Activated CD4-positive, alpha-beta T cell treated with anti-CD3 and anti-CD28 coated beads, Interleukin-10, Interleukin-2, amounts not matched to agents 100 ng/mL and 50 ng/mL, durations not matched to agents 16 hours and 8 hours (primary cell): ENCODE results near the gene ARID4A.
"Not testable (repeated sequence)": the region's sequence is repeated elsewhere in the genome, so short reads cannot be mapped to it uniquely, and the experiment has no call there.

ENCODE experiments used
- DNase-seq: peaks from one replicate; pipeline ENCODE4 v3.0.0-alpha.2; 2020

The ARID4A gene, protein sequence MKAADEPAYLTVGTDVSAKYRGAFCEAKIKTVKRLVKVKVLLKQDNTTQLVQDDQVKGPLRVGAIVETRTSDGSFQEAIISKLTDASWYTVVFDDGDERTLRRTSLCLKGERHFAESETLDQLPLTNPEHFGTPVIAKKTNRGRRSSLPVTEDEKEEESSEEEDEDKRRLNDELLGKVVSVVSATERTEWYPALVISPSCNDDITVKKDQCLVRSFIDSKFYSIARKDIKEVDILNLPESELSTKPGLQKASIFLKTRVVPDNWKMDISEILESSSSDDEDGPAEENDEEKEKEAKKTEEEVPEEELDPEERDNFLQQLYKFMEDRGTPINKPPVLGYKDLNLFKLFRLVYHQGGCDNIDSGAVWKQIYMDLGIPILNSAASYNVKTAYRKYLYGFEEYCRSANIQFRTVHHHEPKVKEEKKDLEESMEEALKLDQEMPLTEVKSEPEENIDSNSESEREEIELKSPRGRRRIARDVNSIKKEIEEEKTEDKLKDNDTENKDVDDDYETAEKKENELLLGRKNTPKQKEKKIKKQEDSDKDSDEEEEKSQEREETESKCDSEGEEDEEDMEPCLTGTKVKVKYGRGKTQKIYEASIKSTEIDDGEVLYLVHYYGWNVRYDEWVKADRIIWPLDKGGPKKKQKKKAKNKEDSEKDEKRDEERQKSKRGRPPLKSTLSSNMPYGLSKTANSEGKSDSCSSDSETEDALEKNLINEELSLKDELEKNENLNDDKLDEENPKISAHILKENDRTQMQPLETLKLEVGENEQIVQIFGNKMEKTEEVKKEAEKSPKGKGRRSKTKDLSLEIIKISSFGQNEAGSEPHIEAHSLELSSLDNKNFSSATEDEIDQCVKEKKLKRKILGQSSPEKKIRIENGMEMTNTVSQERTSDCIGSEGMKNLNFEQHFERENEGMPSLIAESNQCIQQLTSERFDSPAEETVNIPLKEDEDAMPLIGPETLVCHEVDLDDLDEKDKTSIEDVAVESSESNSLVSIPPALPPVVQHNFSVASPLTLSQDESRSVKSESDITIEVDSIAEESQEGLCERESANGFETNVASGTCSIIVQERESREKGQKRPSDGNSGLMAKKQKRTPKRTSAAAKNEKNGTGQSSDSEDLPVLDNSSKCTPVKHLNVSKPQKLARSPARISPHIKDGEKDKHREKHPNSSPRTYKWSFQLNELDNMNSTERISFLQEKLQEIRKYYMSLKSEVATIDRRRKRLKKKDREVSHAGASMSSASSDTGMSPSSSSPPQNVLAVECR

DNA sequence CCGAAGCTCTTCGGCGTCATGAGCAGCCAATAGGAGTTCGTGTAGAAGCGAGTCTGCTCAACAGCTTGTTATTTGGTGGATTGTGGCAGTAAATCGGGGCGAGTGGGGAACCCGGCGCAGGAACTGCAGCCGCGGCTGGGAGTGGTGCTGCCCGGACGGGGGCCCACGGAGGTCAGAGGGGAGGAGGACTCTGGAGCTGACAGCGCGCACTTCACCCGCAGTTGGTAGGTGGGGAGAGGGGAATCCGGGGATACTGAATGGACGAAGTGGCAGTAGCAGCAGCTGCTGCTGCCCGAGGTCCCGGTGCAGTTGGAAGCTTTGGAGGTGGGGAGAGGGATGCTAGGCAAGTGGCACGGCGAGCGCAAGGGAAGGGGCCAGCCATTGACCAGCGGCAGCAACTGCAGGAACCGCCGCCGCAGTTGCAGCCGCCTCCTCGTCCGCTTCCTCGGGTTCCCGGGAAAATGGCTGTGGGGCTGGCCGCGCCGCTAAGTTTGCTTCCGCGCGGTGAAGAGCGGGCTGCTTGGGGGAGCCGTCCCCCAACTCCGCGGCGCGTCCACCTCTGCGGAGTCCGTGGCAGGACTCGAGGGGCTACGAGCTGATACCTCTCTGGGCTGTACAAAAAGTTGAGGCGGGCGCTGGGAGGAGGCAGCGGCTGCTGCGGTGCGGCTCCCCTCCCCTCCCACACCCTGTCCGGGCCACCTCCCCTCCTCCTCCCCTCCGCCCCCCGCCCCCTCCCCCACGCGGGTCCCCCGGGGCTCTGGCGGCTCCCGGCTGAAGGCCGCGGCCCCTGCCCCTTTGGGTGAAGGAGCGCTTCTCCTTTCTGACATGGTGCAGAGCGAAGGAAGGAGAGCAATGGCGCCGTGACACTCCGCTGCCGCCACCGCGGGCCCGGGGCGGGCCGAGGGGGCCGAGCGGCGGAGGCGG is at the start of gene ARID4A:
Gene ARID4A (plus strand): TSS at position 79 of the 924 bp plus-strand sequence. CDS start 1,300 bp downstream, outside the sequence.
- DNase-seq: peak; percentile 49

DNA sequence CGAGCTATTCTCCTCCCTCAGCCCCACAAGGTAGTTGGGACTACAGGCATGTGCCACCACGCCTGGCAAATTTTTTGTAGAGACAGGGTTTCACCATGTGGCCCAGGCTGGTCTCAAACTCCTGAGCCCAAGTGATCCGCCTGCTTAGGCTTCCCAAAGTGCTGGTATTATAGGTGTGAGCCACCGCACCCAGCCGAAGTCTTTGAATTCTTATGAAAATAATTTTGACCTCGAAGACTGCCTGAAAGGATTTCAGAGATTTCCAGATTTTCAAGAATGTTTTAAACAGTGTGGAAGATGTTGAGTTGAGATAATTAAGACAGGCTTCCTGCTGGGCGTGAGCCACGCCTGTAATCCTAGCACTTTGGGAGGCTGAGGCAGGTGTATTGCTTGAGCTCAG is 48.7 kb upstream of the ARID4A start:
- no peak for DNase-seq

DNA sequence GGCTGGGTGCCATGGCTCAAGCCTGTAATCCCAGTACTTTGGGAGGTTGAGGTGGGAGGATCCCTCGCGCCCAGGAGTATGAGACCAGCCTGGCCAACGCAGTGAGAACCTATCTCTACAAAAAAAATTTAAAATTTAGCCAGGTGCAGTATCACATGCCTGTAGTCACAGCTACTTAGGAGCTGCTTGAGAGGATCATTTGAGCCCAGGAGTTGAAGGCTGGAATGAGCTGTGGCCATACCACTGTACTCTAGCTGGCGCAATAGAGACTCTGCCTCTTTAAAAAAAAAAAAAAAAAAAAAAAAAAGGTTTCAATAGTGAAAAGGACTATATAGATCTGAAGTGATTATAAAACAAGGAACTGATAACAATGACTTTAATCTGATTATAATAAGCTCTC is 40.2 kb upstream of the ARID4A start:
- no peak for DNase-seq

DNA sequence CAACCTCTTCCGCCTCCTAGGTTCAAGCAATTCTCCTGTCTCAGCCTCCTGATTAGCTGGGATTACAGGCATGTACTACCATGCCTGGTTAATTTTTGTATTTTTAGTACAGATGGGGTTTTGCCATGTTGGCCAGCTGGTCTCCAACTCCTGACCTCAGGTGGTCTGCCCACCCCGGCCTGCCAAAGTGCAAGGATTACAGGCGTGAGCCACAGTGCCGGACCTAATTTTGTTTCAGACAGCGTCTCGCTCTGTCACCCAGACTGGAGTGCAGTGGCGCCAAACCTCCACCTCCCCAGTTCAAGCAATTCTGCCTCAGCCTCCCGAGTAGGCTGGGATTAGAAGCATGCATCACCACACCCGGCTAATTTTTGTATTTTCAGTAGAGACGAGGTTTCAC is 36.4 kb upstream of the ARID4A start:
- DNase-seq: not testable (repeated sequence)

DNA sequence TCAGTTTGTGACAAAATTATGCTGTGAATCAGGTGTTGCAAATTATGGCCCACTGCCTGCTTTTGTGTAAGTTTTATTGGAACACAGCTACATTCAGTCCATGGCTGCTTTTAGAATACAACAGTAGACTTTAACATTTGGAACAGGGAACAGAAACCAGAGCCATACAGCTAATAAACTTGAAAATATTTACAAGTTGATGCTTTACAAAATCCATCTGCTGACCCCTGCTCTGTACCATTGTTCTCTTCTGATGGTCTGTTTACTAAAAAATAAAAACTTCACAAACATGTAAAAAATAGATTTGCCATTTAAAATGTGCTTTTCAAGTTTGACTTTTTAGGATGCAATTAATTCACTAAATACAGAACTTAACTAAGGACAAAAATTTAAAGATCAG is 33.0 kb upstream of the ARID4A start:
- no peak for DNase-seq

DNA sequence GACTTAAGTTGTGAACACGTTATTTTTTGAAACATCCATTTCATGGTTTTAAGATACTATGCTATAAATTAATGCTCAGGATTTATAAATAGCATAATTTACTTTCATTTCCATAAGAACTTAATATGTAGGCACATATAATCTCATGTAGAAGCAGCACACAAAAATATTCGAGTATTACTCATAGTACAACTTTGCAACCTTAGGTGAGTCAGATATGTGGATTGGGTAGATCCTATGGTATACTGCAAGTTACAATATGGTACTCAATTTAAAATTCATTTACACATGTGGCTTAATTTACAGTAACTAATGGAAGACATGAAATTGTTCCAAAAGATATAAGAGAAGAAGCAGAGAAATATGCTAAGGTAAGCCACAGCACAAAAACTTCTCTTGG is 27.7 kb upstream of the ARID4A start:
- peak; percentile 28 for DNase-seq

DNA sequence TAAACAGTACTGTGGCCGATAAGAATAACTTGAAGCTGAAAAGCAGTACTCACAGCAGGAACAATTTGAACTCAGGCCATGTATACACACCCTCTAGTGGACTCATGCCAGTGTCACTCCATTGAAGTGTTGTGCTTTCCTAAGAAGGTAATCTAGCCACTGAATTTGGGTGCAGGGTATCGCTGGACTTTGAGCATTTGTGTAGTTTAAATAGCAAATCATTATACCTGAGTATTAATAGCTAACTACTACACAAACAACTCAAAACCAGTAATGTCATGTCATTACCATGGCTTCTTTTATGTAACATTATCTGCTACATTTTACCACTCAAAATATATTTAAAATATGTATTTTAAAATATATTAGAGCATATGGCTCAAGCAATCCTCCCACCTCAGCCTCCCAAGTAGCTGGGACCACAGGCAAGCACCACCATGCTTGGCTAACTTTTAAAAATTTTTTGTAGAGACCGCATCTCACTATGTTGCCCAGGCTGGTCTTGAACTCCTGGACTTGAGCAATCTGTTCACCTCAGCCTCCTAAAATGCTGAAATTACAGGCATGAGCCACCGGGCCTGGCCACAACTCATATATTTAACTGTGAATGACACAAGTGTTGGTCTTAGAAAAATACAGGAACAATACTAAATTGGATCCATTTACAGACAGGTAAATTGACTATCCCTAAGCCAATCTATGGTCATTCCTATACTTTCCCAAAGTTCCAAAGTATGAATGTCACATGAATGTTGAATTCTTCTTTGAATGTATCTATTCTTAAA is 25.6 kb upstream of the ARID4A start:
- DNase-seq: no peak

DNA sequence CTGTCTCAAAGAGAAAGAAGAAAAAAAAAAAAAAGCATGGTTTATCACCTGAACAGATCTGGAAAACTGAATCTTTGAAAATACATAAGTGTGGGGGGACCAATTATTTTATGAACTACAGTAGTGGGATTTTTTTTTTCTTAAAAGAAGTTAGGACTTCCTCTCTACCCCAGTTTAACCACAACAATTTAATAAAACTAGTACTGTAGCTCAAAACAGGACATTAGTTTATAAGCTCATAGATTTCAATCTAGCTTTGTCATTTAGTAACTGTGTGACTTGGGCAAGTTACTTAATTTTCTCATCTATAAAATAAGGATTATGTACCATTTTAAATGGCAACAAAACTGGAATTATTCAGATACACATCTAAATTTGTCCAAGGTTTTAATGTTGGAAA is 23.5 kb upstream of the ARID4A start:
- DNase-seq: no peak

DNA sequence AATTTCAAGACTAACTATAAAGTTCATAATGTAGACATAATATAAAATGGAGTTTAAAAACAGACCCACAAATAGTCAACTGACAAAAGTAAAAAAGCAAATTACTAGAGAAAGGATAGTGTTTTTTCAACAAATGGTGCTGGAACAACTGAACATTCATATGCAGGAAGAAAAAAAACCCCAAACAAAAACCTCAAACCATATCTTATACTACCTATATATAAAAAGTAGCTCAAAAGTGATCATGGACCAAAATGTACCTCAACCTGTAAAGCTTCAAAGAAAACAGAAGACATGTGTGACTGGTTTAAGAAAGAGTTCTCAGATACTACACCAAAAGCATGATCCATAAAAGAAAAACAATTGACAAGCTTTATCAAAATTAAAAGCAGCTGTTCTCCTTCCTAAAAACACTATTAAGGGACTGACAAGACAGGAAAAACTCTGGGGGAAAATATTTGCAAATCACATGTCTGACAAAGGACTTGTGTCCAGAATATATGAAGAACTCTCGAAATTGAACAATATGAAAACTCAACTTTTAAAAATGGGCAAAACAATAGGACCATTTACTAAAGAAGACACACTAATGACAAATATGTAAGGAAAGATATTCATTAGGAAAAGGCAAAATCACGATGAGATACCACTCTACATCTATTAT is 22.7 kb upstream of the ARID4A start:
- DNase-seq: no peak

DNA sequence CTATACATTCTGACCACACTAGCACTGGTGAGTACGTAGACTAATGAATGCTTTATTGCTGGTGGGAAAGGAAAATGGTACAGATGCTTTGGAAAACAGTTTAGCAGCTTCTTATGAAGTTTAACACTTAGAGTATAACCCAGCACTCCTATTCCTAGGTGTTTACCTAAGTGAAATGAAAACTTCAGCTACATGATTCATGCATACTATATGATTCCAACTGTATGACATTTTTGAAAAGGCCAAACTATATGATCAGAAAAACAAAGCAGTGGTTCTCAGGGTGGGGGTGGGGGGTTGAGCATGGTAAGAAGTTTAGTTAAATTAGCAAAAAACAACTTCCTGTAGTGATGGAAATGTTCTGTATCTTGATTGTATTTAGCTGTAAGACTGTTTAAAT is 22.1 kb upstream of the ARID4A start:
- DNase-seq: no peak

DNA sequence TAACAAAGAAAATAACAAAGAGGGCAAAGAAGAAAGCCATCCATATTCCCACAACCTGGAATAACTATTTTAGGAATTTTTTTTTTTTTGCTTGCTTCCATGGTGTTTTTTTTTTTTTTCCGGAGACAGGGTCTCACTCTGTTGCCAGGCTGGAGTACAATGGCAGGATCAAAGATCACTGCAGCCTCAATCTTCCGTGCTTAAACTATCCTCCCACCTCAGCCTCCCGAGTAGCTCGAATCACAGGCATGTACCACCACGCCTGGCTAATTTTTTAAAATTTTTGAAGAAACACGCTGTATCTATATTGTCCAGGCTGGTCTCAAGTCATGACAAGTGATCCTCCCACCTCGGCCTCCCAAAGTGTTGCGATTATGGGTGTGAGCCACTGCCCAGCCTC is 20.2 kb upstream of the ARID4A start:
- no peak for DNase-seq

DNA sequence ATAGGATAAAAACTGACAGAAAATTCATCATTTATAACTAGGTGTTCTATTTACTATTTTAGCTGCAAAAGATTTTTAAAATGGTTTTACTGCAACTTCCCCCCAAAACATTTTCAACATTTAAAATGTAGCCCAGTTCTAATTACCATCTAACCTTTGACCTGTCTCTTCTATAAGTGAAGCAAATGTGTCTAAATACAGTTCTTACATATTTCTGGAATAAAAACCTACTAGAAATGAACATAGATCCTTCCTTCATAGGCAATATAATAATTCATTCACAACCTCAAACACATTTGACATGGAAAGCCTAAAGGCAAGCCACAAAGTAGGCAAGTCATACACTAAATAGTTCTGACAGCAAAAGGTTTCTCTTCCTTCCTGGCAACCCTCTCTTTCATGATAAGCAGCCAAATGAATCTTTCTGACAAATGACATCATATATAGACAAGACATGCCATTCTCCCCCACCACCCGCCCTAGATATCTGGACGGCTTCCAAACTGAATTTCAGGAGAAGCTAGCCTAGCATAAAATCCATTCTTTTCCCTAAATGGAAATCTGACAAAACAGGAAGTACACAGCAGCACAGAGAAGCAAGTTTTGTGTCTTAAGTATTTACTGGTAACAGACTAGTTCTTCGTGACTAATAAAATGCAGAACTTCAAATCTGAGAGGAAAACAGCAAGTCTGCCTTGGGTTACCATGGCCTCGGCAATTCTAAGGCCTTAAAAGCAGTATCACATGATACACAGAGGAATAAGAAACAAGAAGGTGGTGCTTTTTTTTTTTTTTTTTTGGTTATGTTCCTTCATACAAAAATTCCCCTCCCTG is 17.2 kb upstream of the ARID4A start:
- peak; percentile 57 for DNase-seq

DNA sequence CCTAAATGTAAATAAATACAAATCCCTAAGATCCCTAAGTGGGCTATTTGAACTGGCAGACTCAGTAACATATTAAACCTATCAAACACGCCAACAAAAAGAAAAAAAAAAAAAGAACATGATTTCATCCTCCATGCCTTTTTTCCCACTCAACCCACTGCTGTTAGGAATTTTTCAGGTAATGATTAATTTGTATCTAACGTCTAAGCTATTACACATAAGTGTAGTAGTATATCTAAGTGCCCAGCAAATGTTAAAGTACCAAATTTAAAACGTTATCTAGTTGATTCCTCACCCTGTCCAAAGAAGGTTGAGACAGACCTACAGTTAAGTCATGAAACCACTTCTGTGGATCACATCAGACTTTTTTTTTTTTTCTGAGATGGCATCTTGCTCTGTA is 16.4 kb upstream of the ARID4A start:
- no peak for DNase-seq

DNA sequence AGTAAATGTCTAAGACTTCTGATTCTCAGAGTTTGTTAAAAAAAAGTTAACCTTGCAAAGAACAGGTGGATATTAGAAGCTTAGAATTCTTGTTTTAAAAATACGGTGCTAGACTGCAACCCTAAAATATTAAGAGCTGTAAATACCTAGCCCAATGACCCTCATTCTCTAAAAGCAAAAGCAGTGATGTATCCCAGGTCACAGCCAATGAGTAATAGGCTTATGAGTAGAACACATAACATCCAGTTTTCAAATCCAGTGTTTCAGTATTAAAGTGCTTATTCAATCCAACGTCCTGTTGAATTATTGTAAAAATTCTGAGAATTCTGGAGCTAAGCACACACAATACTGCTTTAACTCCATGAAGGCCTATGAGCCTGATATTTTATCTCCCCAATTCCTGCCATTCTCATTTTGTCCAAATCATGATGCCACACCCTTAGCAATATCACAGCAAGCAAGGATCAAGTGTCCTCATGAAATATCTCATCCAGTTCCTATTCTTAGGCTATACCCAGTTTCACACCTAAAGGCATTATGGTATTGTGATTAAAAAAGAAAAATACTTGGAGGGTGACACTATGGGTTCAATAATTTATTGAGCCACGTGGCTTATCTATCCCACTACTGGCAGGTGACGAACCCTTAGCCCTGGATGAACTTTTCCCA is 15.3 kb upstream of the ARID4A start:
- DNase-seq: no peak

DNA sequence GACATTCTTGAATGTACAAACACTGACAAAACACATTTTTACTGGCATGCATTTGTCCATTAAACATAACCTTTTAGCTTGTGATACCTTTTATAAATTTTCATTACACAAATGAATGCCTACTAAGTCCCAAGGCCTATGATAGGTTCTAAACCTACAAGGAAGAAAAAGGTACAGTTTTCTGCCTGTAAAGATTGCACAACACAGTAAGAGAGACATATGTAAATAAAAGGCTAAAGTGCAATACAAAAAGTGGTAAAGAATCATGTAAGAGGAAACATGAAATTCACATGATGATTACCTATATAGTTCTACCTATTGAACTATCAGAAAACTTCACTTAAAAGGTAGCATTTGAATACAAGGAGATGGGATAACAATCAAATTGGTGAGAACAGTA is 14.6 kb upstream of the ARID4A start:
- no peak for DNase-seq

DNA sequence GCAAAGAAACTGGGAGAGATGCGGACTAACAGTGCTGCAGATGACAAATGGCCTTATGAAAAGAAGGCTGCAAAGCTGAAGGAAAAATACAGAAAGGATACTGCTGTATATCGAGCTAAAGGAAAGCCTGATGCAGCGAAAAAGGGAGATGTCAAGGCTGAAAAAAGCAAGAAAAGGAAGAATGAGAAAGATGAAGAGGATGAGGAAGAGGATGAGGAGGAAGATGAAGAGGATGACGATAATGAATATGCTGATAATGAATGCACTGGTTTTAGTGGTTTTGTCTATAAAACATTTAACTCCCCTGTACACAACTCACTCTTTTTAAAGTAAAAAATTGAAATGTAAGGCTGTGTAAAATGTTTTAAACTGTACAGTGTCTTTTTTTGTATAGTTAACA is 13.2 kb upstream of the ARID4A start:
- no peak for DNase-seq

DNA sequence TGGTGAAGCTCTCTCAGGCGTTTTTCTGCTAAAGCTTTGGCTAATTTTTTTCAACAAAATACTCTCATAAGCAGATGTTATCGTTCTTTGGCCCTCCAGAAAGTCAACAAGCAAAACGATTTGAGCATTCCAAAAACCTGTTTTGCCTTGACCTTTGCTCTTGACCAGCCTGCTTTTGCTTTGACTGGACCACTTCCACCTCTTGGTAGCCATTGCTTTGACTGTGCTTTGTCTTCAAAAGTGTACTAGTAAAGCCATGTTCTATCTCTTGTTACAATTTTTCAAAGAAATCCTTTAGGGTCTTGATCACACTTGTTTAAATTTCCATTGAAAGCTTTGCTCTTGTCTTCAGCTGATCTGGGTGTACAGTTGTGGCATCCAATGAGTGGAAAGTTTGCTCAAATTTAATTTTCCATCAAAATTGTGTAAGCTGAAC is 10.7 kb upstream of the ARID4A start:
- DNase-seq: no peak

DNA sequence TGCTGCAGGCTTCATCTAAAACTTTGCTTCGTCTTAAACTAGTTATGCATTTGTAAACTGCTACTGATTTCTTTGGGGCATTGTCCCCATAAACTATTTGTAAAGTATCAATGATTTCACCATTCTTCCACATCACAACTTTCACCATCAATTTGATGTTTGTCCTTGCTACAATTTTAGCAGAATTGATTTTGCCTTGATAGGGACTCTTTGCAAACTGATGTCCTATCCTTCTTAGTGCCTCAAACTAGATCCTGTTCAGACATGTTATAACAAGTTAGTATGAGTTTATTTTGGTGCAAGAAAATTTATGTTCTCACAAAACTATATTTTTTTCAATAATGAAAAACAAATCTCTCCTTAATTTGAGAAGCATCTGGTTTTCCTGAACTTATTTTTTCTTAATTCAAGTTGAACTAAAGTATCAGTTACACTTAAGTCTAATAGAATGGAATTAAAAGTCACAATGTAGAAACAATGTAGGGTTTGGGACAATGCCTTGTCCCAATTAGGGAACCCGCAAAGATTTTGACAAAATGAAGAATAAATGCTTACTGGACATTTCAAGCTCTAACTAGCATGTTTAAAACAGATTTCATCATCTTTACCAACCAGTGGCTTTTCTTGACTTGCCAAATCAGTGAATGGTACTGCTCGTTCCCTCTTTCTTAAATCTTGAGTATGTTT is 10.1 kb upstream of the ARID4A start:
- no peak for DNase-seq

DNA sequence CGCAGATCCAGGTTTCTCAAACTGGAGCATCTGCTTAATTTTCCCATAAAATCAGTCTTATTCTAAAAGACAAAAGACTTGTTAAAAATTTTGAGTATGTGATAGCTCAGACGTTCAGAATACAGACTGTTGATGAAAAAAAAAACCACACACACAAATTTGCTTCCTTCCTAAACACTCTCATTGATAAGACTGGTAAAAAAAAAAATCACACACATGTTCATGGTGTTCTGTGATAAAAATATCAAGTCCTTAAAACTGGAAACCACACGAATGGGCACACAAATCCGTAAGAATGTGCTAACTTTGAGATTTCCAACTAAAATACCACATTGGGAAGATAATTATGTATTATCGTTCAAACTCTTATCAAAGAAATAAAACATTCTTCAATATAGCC is 6.7 kb upstream of the ARID4A start:
- DNase-seq: no peak
